ENCODE data around the gene STRA6.

DNA sequence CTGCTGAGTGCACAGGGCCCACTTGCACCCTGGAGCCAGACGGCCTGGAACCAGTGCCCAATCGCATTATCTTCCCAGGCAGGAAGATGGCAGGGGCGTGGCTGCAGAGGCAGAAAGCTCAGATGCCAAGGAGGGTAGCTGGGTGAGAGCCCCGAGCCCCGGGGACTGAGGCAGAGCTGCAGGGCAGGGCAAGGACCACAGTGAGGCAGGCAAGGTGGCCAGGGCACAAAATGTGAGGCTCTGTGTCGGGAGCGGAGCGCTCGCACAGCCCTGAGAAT lies 31.9 kb upstream of the STRA6 start:
- TF ChIP-seq, protein P1, sequence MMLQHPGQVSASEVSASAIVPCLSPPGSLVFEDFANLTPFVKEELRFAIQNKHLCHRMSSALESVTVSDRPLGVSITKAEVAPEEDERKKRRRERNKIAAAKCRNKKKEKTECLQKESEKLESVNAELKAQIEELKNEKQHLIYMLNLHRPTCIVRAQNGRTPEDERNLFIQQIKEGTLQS (IDR thresholded peaks at IDR 0.05), result no peak
- no peak for TF ChIP-seq EZH2phosphoT487 (IDR thresholded peaks at IDR 0.05; ENCODE audit: borderline replicate concordance)
- TF ChIP-seq, protein P2, sequence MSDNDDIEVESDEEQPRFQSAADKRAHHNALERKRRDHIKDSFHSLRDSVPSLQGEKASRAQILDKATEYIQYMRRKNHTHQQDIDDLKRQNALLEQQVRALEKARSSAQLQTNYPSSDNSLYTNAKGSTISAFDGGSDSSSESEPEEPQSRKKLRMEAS (IDR thresholded peaks at IDR 0.05), result no peak
- TF ChIP-seq, protein P3, sequence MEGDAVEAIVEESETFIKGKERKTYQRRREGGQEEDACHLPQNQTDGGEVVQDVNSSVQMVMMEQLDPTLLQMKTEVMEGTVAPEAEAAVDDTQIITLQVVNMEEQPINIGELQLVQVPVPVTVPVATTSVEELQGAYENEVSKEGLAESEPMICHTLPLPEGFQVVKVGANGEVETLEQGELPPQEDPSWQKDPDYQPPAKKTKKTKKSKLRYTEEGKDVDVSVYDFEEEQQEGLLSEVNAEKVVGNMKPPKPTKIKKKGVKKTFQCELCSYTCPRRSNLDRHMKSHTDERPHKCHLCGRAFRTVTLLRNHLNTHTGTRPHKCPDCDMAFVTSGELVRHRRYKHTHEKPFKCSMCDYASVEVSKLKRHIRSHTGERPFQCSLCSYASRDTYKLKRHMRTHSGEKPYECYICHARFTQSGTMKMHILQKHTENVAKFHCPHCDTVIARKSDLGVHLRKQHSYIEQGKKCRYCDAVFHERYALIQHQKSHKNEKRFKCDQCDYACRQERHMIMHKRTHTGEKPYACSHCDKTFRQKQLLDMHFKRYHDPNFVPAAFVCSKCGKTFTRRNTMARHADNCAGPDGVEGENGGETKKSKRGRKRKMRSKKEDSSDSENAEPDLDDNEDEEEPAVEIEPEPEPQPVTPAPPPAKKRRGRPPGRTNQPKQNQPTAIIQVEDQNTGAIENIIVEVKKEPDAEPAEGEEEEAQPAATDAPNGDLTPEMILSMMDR (IDR thresholded peaks at IDR 0.05 in 2 of 3, conservative IDR thresholded peaks at IDR 0.05 in 1 of 3; ENCODE audit: borderline replicate concordance in 1 of 3, insufficient read depth in 1 of 3, low read depth in 2 of 3, low read length in 2 of 3), result no peak
- no peak for TF ChIP-seq REST (IDR thresholded peaks at IDR 0.05; ENCODE audit: low read depth)
- TF ChIP-seq ZNF274 (IDR thresholded peaks at IDR 0.05; ENCODE audit: low read depth, low read length), result no peak
- no peak for TF ChIP-seq YY1 (IDR thresholded peaks at IDR 0.05; ENCODE audit: extremely low read depth, insufficient replicate concordance, low read depth, low read length)
- no peak for TF ChIP-seq POLR2A (IDR thresholded peaks at IDR 0.05; ENCODE audit: borderline replicate concordance, extremely low read depth, insufficient read depth, insufficient read length)
- no peak for TF ChIP-seq SP1 (IDR thresholded peaks at IDR 0.05; ENCODE audit: low read depth)

All from HCT116 (cell line).